NCI-H69 (cell line): Measurements from ENCODE around the gene SLC2A6.
A peak's percentile ranks its signal among the peaks of the same experiment; 100 is the strongest.

ENCODE experiments used
- DNase-seq: peaks from one replicate; lab custom pipeline; 2025; lab: John Stamatoyannopoulos, UW

The SLC2A6 gene

GRCh38 chr9:133477992-133478850 lies 678 bp downstream of the SLC2A6 start:
- peak; percentile 81 for DNase-seq

GRCh38 chr9:133477461-133477860 lies 1.4 kb downstream of the SLC2A6 start:
- DNase-seq = no peak

GRCh38 chr9:133476941-133477340 lies 2.0 kb downstream of the SLC2A6 start:
- DNase-seq = no peak

- DNase-seq = no peak
Observed at GRCh38 chr9:133476036-133476931, 2.6 kb downstream of the SLC2A6 start.

GRCh38 chr9:133475292-133476012 lies 3.4 kb downstream of the SLC2A6 start:
- DNase-seq = no peak

- DNase-seq = no peak
Observed at GRCh38 chr9:133474853-133475252, 4.0 kb downstream of the SLC2A6 start.

GRCh38 chr9:133474215-133474614 lies 4.7 kb downstream of the SLC2A6 start:
- no peak for DNase-seq

- no peak for DNase-seq
Observed at GRCh38 chr9:133473743-133474142, 5.2 kb downstream of the SLC2A6 start.

GRCh38 chr9:133472753-133473378 lies 6.0 kb downstream of the SLC2A6 start:
- DNase-seq = no peak

- DNase-seq = no peak
Observed at GRCh38 chr9:133472277-133472645, 6.6 kb downstream of the SLC2A6 start.

- DNase-seq = no peak
Observed at GRCh38 chr9:133471551-133472276, 7.2 kb downstream of the SLC2A6 start.

- no peak for DNase-seq
Observed at GRCh38 chr9:133470988-133471387, 7.9 kb downstream of the SLC2A6 start.

- DNase-seq = no peak
Observed at GRCh38 chr9:133470427-133470924, 8.4 kb downstream of the SLC2A6 start.

- DNase-seq = no peak
Observed at GRCh38 chr9:133468777-133469421, 10.0 kb downstream of the SLC2A6 start.

GRCh38 chr9:133468374-133468773 lies 10.5 kb downstream of the SLC2A6 start:
- no peak for DNase-seq

GRCh38 chr9:133467101-133467500 lies 11.8 kb downstream of the SLC2A6 start:
- DNase-seq = no peak

- DNase-seq = no peak
Observed at GRCh38 chr9:133465984-133466383, 12.9 kb downstream of the SLC2A6 start.

- no peak for DNase-seq
Observed at GRCh38 chr9:133464638-133465037, 14.3 kb downstream of the SLC2A6 start.

GRCh38 chr9:133463864-133464615 lies 14.9 kb downstream of the SLC2A6 start:
- no peak for DNase-seq
